ENCODE data around the gene LRRIQ4.

LRRIQ4 gene

DNA sequence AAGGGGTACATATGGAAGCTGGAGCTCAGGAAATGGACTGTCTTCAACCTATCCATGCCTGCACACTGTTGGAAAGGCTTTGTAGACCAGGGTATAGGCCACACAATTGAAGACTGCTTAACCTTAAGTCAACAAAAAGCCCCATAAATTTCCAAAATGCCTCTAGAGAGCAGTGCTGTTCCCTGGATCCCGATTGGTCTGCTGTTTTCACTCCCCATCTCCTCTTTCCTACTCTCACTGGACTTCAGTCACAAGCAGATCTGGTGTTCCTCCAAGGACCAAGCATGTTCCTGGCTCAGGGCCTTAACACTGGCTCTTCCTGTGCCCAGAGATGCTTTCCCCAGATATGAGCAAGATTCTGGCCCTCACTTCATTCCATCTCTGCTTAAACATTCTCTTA, 22.9 kb downstream of the LRRIQ4 start:
- no peak overlapping the region for H3K4me3 ChIP-seq (ENCODE audit: insufficient read depth, low read length, poor library complexity, severe bottlenecking)
- H3F3A ChIP-seq (ENCODE audit: insufficient read depth) = no peaks in the 10 kb centered on the region
- H3K4me2 ChIP-seq (ENCODE audit: low read depth, low read length, poor library complexity, severe bottlenecking) = no peak overlapping the region
- no peaks in the 10 kb centered on the region for H3K9me2 ChIP-seq (replicated peaks; ENCODE audit: insufficient read depth, low read length)
- H3K79me2 ChIP-seq (ENCODE audit: insufficient read depth, low read length) = no peaks in the 10 kb centered on the region
- TF ChIP-seq, protein P1, sequence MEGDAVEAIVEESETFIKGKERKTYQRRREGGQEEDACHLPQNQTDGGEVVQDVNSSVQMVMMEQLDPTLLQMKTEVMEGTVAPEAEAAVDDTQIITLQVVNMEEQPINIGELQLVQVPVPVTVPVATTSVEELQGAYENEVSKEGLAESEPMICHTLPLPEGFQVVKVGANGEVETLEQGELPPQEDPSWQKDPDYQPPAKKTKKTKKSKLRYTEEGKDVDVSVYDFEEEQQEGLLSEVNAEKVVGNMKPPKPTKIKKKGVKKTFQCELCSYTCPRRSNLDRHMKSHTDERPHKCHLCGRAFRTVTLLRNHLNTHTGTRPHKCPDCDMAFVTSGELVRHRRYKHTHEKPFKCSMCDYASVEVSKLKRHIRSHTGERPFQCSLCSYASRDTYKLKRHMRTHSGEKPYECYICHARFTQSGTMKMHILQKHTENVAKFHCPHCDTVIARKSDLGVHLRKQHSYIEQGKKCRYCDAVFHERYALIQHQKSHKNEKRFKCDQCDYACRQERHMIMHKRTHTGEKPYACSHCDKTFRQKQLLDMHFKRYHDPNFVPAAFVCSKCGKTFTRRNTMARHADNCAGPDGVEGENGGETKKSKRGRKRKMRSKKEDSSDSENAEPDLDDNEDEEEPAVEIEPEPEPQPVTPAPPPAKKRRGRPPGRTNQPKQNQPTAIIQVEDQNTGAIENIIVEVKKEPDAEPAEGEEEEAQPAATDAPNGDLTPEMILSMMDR (IDR thresholded peaks at IDR 0.05; ENCODE audit: insufficient read depth, low read length, poor library complexity, severe bottlenecking) = no peak
- TF ChIP-seq EZH2phosphoT487 (conservative IDR thresholded peaks at IDR 0.05; ENCODE audit: low read length) = no peak
- peak overlapping the region; percentile 69 for H2AFZ ChIP-seq (ENCODE audit: low read depth, low read length, severe bottlenecking)
- no peak overlapping the region for H3K27ac ChIP-seq (ENCODE audit: low read depth, low read length)
- H3K27me3 ChIP-seq (ENCODE audit: low read length) = no peaks in the 10 kb centered on the region
- H3K9ac ChIP-seq (ENCODE audit: low read length) = no peak overlapping the region
- no peaks in the 10 kb centered on the region for H4K20me1 ChIP-seq (ENCODE audit: low read depth, low read length)
- no peaks in the 10 kb centered on the region for H3K9me3 ChIP-seq (ENCODE audit: insufficient read depth, low read length)
- H3K36me3 ChIP-seq (ENCODE audit: low read length) = no peaks in the 10 kb centered on the region

DNA sequence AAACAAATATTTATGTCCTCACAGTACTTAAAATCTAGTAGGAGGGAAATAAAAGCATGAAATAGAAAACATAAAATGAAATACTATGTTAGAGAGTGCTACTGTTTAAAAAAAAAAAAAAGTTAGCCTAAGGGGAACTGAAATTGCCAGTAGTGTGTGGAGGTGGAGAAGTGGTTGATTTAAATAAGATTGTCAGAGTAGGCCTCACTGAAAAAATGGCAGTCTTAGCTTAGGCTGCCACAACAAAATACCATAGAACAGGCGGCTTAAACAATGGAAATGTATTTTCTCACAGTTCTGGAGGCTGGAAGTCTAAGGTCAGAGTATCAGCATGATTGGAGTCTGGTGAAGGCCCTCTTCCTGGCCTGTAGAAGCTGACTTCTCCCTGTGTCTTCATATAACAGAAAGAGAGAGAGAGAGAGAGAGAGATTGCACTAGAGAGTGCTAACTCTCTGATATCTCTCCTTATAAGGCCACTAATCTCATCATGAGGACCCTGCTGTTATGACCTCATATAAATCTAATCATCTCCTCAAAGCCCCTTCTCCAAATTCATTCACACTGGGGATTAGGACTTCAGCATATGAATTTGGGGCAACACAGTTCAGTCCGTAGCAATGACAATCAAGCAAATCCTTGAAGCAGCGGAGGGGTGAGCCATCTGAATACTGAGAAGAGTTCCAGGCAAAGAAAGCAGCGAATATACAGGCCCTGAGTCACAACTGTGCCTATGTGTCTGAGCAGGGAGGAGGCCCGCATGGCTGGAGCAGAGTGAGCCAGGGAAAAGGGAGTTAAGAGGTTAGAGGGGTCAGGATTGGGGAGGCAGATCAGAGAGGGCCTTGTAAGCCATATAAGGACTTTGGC, 23.6 kb downstream of the LRRIQ4 start:
- no peaks in the 10 kb centered on the region for H3K79me2 ChIP-seq (ENCODE audit: insufficient read depth, low read length)
- TF ChIP-seq, protein P1 (IDR thresholded peaks at IDR 0.05; ENCODE audit: insufficient read depth, low read length, poor library complexity, severe bottlenecking) = no peak
- TF ChIP-seq EZH2phosphoT487 (conservative IDR thresholded peaks at IDR 0.05; ENCODE audit: low read length) = no peak
- no peak overlapping the region for H3K4me3 ChIP-seq (ENCODE audit: insufficient read depth, low read length, poor library complexity, severe bottlenecking)
- H3F3A ChIP-seq (ENCODE audit: insufficient read depth) = no peaks in the 10 kb centered on the region
- no peaks in the 10 kb centered on the region for H3K27me3 ChIP-seq (ENCODE audit: low read length)
- no peaks in the 10 kb centered on the region for H4K20me1 ChIP-seq (ENCODE audit: low read depth, low read length)
- peak overlapping the region; percentile 23 for H3K4me2 ChIP-seq (ENCODE audit: low read depth, low read length, poor library complexity, severe bottlenecking)
- H3K9ac ChIP-seq (ENCODE audit: low read length) = peak overlapping the region; percentile 30; the same call in 1 of the 2 replicates
- no peaks in the 10 kb centered on the region for H3K9me3 ChIP-seq (ENCODE audit: insufficient read depth, low read length)
- no peaks in the 10 kb centered on the region for H3K36me3 ChIP-seq (ENCODE audit: low read length)
- H2AFZ ChIP-seq (ENCODE audit: low read depth, low read length, severe bottlenecking) = peak overlapping the region; percentile 69
- no peak overlapping the region for H3K27ac ChIP-seq (ENCODE audit: low read depth, low read length)
- no peaks in the 10 kb centered on the region for H3K9me2 ChIP-seq (replicated peaks; ENCODE audit: insufficient read depth, low read length)

DNA sequence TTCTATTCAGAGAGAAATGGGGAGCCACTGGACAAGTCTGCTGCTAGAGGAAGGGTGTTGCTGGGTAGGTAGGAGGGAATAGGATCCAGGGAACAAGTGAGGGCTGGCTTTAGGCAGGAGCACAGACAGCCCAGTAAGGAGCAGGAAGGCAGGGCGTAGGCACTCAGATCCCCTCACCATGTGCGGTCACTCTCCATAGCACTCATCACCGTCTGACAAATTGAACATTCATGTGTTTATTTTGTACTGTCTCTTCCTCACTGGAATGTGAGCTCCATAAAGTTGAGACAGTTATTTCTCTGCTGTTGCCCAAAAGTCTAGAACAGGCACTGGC, 24.2 kb downstream of the LRRIQ4 start:
- peak overlapping the region; percentile 69 for H2AFZ ChIP-seq (ENCODE audit: low read depth, low read length, severe bottlenecking)

More for the DNA sequence above, 24.2 kb downstream of the LRRIQ4 start:
- Histone ChIP-seq H3K9ac (ENCODE audit: low read length) (no peak overlapping the region), H3K27ac (ENCODE audit: low read depth, low read length) (no peak overlapping the region), H3K9me2 (replicated peaks; ENCODE audit: insufficient read depth, low read length) (no peaks in the 10 kb centered on the region), H4K20me1 (ENCODE audit: low read depth, low read length) (no peaks in the 10 kb centered on the region), H3K79me2 (ENCODE audit: insufficient read depth, low read length) (no peaks in the 10 kb centered on the region), H3K4me2 (ENCODE audit: low read depth, low read length, poor library complexity, severe bottlenecking) (no peak overlapping the region), H3K4me3 (ENCODE audit: insufficient read depth, low read length, poor library complexity, severe bottlenecking) (no peak overlapping the region), H3K9me3 (ENCODE audit: insufficient read depth, low read length) (no peaks in the 10 kb centered on the region), H3F3A (ENCODE audit: insufficient read depth) (no peaks in the 10 kb centered on the region), H3K36me3 (ENCODE audit: low read length) (no peaks in the 10 kb centered on the region), H3K27me3 (ENCODE audit: low read length) (no peaks in the 10 kb centered on the region)
- no peak for TF ChIP-seq EZH2phosphoT487 (conservative IDR thresholded peaks at IDR 0.05; ENCODE audit: low read length)
- TF ChIP-seq, protein P1 (IDR thresholded peaks at IDR 0.05; ENCODE audit: insufficient read depth, low read length, poor library complexity, severe bottlenecking) = no peak
